HEK293 (cell line): Measurements from ENCODE around the gene BCL2L11.

Experiments used
- CTCF ChIA-PET: fragments of 350-600 bp; formaldehyde crosslinking; extraction: SDS; loops from one replicate; lab custom pipeline; 2021; ENCODE audit warnings: antibody characterized with exemption; lab: Yijun Ruan, JAX
- POLR2A ChIA-PET: fragments of 300-600 bp; formaldehyde crosslinking; extraction: SDS; loops from one replicate; lab custom pipeline; 2020; ENCODE audit warnings: antibody characterized with exemption, inconsistent platforms; lab: Yijun Ruan, JAX
- H3K27ac ChIP-seq: fragments of 200-500 bp; sonication (Bioruptor generic); 2 replicates; pipeline ENCODE4 v1.5.1; 2014; ENCODE audit warnings: low read depth, low read length, control low read depth, inconsistent platforms; ENCODE audit errors: extremely low read depth
- H3K36me3 ChIP-seq, 2 experiments: fragments of 200-500 bp in 1 of 2; sonication (Bioruptor generic) in 1 of 2; 1 replicate in 1 of 2; 2 replicates in 1 of 2; pipeline ENCODE4 v1.5.1; 2014 to 2017; ENCODE audit warnings: inconsistent platforms in 2 of 2, low read length in 2 of 2; ENCODE audit not compliant: control insufficient read depth in 2 of 2, insufficient read depth in 1 of 2
- H3K4me1 ChIP-seq: fragments of 200-500 bp; sonication (Bioruptor generic); 2 replicates; pipeline ENCODE4 v1.5.1; 2014; ENCODE audit warnings: mild to moderate bottlenecking, low read length, inconsistent platforms; ENCODE audit not compliant: control insufficient read depth, insufficient read depth
- H3K4me3 ChIP-seq: 2 replicates; pipeline ENCODE4 v1.5.1; 2011; ENCODE audit warnings: low read depth, mild to moderate bottlenecking, control low read depth, low read length, moderate library complexity
- H3K9me3 ChIP-seq: fragments of 200-500 bp; sonication (Bioruptor generic); 2 replicates; pipeline ENCODE4 v1.5.1; 2014; ENCODE audit warnings: low read depth, low read length, inconsistent platforms; ENCODE audit not compliant: control insufficient read depth, insufficient read depth
- GLIS1 ChIP-seq: fragments of 450-650 bp; formaldehyde crosslinking; IDR thresholded peaks from 2 replicates; pipeline ENCODE4 v1.5.1; 2016; ENCODE audit warnings: missing biosample characterization, missing genetic modification characterization
- PRDM2 ChIP-seq: fragments of 450-650 bp; formaldehyde crosslinking; IDR thresholded peaks from 2 replicates; pipeline ENCODE4 v1.5.1; 2016; ENCODE audit warnings: missing biosample characterization, missing genetic modification characterization, borderline replicate concordance
- TRIM28 ChIP-seq: IDR thresholded peaks from 2 replicates; pipeline ENCODE4 v1.6.1; 2011; ENCODE audit warnings: low read length, control low read depth, borderline replicate concordance
- YY2 ChIP-seq: fragments of 450-650 bp; formaldehyde crosslinking; IDR thresholded peaks from 2 replicates; pipeline ENCODE4 v1.5.1; 2016; ENCODE audit warnings: missing biosample characterization, missing genetic modification characterization
- ZFP37 ChIP-seq: fragments of 450-650 bp; formaldehyde crosslinking; IDR thresholded peaks from 2 replicates; pipeline ENCODE4 v1.5.1; 2016; ENCODE audit warnings: missing biosample characterization, missing genetic modification characterization
- ZNF132 ChIP-seq: fragments of 450-650 bp; formaldehyde crosslinking; IDR thresholded peaks from 2 replicates; pipeline ENCODE4 v1.5.1; 2017; ENCODE audit warnings: missing biosample characterization, missing genetic modification characterization, borderline replicate concordance
- ZNF324 ChIP-seq: fragments of 450-650 bp; formaldehyde crosslinking; IDR thresholded peaks from 2 replicates; pipeline ENCODE4 v1.5.1; 2016; ENCODE audit warnings: missing biosample characterization, missing genetic modification characterization
- ZNF391 ChIP-seq: fragments of 450-650 bp; formaldehyde crosslinking; IDR thresholded peaks from 2 replicates; pipeline ENCODE4 v1.5.1; 2016; ENCODE audit warnings: low read depth, missing biosample characterization, missing genetic modification characterization, borderline replicate concordance
- ZNF404 ChIP-seq: fragments of 450-650 bp; formaldehyde crosslinking; IDR thresholded peaks from 2 replicates; pipeline ENCODE4 v1.5.1; 2017; ENCODE audit warnings: missing biosample characterization, missing genetic modification characterization
- ZNF514 ChIP-seq: fragments of 450-650 bp; formaldehyde crosslinking; IDR thresholded peaks from 2 replicates; pipeline ENCODE4 v1.5.1; 2016; ENCODE audit warnings: missing biosample characterization, missing genetic modification characterization
- ZNF548 ChIP-seq: fragments of 450-650 bp; formaldehyde crosslinking; IDR thresholded peaks from 2 replicates; pipeline ENCODE4 v1.5.1; 2016; ENCODE audit warnings: missing biosample characterization, missing genetic modification characterization
- ZNF626 ChIP-seq: fragments of 450-650 bp; sonication (Bioruptor Pico); formaldehyde crosslinking; IDR thresholded peaks from 2 replicates; pipeline ENCODE4 v1.5.1; 2018; ENCODE audit warnings: missing biosample characterization, missing genetic modification characterization, inconsistent platforms
- ZNF791 ChIP-seq: fragments of 450-650 bp; formaldehyde crosslinking; IDR thresholded peaks from 2 replicates; pipeline ENCODE4 v1.5.1; 2016; ENCODE audit warnings: missing biosample characterization, missing genetic modification characterization
- TF ChIP-seq, protein P1 (sequence below): fragments of 450-650 bp; IDR thresholded peaks from 2 replicates; pipeline ENCODE4 v1.5.1; 2018; ENCODE audit warnings: missing biosample characterization, missing genetic modification characterization
- TF ChIP-seq, protein P2 (sequence below): fragments of 450-650 bp; formaldehyde crosslinking; IDR thresholded peaks from 2 replicates; pipeline ENCODE4 v1.5.1; 2017; ENCODE audit warnings: missing biosample characterization, mild to moderate bottlenecking, missing genetic modification characterization, moderate library complexity
- TF ChIP-seq, protein P3 (sequence below): fragments of 450-650 bp; formaldehyde crosslinking; IDR thresholded peaks from 2 replicates; pipeline ENCODE4 v1.5.1; 2016; ENCODE audit warnings: missing biosample characterization, missing genetic modification characterization, borderline replicate concordance

BCL2L11 gene

DNA sequence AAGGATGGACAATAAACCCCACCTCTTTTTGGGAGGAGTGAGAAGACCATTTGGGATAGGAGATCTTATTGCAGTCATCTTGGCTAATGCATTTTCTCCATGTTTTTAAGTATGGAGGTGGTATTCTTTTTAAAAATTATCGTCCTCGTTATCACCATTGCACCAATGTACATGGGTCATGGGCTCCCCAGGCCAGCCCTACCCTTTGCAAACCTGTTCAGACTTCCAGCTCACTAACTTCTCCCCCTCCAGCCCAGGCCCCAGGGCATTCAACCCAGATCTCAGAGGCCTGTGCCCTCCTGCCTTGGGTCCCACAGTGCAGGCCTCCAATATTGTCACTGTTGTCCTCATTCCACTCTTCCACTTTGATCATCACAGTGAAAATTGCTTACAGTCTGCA, 68.4 kb downstream of the BCL2L11 start:
- H3K27ac ChIP-seq = no peak overlapping the region
- peaks cover 15% of the 10 kb centered on the region for H3K4me1 ChIP-seq
- CTCF ChIA-PET = interaction anchor here (0.6 to 0.7 kb wide), 2 partner anchors 327 to 366 kb away, joined by 3 read pairs; no protein-coding TSS in a partner anchor
- POLR2A ChIA-PET = no interaction called here
- no peaks in the 10 kb centered on the region for H3K9me3 ChIP-seq
- no peak overlapping the region for H3K4me3 ChIP-seq
- no peaks in the 10 kb centered on the region for H3K36me3 ChIP-seq
- TF ChIP-seq ZNF404 (tag by site-specific recombination) (no peak), ZNF514 (tag by site-specific recombination) (no peak), ZNF626 (tag by site-specific recombination) (no peak), GLIS1 (tag by site-specific recombination) (no peak), YY2 (no peak), ZNF548 (tag by site-specific recombination) (no peak), ZNF391 (tag by site-specific recombination) (no peak), PRDM2 (tag by site-specific recombination) (no peak), TRIM28 (no peak), ZNF791 (tag by site-specific recombination) (no peak), ZFP37 (tag by site-specific recombination) (no peak), ZNF324 (no peak), ZNF132 (tag by site-specific recombination) (no peak)
- TF ChIP-seq, protein P1, sequence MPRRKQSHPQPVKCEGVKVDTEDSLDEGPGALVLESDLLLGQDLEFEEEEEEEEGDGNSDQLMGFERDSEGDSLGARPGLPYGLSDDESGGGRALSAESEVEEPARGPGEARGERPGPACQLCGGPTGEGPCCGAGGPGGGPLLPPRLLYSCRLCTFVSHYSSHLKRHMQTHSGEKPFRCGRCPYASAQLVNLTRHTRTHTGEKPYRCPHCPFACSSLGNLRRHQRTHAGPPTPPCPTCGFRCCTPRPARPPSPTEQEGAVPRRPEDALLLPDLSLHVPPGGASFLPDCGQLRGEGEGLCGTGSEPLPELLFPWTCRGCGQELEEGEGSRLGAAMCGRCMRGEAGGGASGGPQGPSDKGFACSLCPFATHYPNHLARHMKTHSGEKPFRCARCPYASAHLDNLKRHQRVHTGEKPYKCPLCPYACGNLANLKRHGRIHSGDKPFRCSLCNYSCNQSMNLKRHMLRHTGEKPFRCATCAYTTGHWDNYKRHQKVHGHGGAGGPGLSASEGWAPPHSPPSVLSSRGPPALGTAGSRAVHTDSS = no peak
- TF ChIP-seq, protein P2, sequence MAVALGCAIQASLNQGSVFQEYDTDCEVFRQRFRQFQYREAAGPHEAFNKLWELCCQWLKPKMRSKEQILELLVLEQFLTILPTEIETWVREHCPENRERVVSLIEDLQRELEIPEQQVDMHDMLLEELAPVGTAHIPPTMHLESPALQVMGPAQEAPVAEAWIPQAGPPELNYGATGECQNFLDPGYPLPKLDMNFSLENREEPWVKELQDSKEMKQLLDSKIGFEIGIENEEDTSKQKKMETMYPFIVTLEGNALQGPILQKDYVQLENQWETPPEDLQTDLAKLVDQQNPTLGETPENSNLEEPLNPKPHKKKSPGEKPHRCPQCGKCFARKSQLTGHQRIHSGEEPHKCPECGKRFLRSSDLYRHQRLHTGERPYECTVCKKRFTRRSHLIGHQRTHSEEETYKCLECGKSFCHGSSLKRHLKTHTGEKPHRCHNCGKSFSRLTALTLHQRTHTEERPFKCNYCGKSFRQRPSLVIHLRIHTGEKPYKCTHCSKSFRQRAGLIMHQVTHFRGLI (tag by site-specific recombination) = no peak
- TF ChIP-seq, protein P3, sequence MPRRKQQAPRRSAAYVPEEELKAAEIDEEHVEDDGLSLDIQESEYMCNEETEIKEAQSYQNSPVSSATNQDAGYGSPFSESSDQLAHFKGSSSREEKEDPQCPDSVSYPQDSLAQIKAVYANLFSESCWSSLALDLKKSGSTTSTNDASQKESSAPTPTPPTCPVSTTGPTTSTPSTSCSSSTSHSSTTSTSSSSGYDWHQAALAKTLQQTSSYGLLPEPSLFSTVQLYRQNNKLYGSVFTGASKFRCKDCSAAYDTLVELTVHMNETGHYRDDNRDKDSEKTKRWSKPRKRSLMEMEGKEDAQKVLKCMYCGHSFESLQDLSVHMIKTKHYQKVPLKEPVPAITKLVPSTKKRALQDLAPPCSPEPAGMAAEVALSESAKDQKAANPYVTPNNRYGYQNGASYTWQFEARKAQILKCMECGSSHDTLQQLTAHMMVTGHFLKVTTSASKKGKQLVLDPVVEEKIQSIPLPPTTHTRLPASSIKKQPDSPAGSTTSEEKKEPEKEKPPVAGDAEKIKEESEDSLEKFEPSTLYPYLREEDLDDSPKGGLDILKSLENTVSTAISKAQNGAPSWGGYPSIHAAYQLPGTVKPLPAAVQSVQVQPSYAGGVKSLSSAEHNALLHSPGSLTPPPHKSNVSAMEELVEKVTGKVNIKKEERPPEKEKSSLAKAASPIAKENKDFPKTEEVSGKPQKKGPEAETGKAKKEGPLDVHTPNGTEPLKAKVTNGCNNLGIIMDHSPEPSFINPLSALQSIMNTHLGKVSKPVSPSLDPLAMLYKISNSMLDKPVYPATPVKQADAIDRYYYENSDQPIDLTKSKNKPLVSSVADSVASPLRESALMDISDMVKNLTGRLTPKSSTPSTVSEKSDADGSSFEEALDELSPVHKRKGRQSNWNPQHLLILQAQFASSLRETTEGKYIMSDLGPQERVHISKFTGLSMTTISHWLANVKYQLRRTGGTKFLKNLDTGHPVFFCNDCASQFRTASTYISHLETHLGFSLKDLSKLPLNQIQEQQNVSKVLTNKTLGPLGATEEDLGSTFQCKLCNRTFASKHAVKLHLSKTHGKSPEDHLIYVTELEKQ = no peak
